K562 (cell line): ENCODE data around the gene CEBPB. TPM values are rescaled to one million over a fixed set of nuclear protein-coding genes. Genes with fewer than 3 reads are reported as not detected.

Experiments
- ATF6 ChIP-seq: sonication (generic); formaldehyde crosslinking; IDR thresholded peaks from 2 replicates; pipeline ENCODE4 v1.4.0; 2020; ENCODE audit warnings: mild to moderate bottlenecking, missing genetic modification reagents
- BCOR ChIP-seq: fragments of 450-650 bp; IDR thresholded peaks from 2 replicates; pipeline ENCODE4 v1.6.1; 2016
- CREB1 ChIP-seq, 2 experiments: sonication (generic) in 1 of 2; formaldehyde crosslinking in 1 of 2; IDR thresholded peaks; 2 replicates each; pipeline versions ENCODE4 v1.6.1 to v1.8.0; 2012 to 2022; ENCODE audit warnings: inconsistent platforms in 1 of 2, mild to moderate bottlenecking in 1 of 2, missing genetic modification reagents in 1 of 2, moderate library complexity in 1 of 2
- HDGF ChIP-seq: fragments of 450-650 bp; IDR thresholded peaks from 2 replicates; pipeline ENCODE4 v1.6.1; 2016
- HMG20A ChIP-seq: fragments of 450-650 bp; formaldehyde crosslinking; conservative IDR thresholded peaks from 2 replicates; pipeline ENCODE4 v1.4.0; 2020; ENCODE audit warnings: mild to moderate bottlenecking, mixed read lengths
- MBD2 ChIP-seq: sonication (generic); IDR thresholded peaks from 2 replicates; pipeline ENCODE4 v1.6.1; 2016; ENCODE audit warnings: low read depth, borderline replicate concordance
- MYNN ChIP-seq, 2 experiments: sonication (generic); formaldehyde crosslinking in 1 of 2; IDR thresholded peaks; 2 replicates each; pipeline versions ENCODE4 v1.5.0 to v1.6.1; 2016 to 2020; ENCODE audit warnings: antibody characterized with exemption in 1 of 2, missing genetic modification reagents in 1 of 2
- NBN ChIP-seq: fragments of 450-650 bp; IDR thresholded peaks from 2 replicates; pipeline ENCODE4 v1.6.1; 2016; ENCODE audit warnings: low read depth, mild to moderate bottlenecking
- PHB ChIP-seq: fragments of 250-450 bp; sonication (Bioruptor Pico); IDR thresholded peaks from 2 replicates; pipeline ENCODE4 v1.5.0; 2021
- POU5F1 ChIP-seq: fragments of 150-350 bp; IDR thresholded peaks from 2 replicates; pipeline ENCODE4 v1.6.1; 2014; ENCODE audit warnings: borderline replicate concordance, low read length, low read depth, mild to moderate bottlenecking; ENCODE audit not compliant: partially characterized antibody
- RBM25 ChIP-seq: fragments of 200-400 bp; formaldehyde crosslinking; IDR thresholded peaks from 2 replicates; pipeline ENCODE4 v1.6.1; 2018; ENCODE audit warnings: low read length, low read depth, moderate library complexity; ENCODE audit not compliant: severe bottlenecking
- SMAD4 ChIP-seq: fragments of 250-450 bp; sonication (Bioruptor Pico); conservative IDR thresholded peaks from 2 replicates; pipeline ENCODE4 v1.8.0; 2021; ENCODE audit warnings: inconsistent platforms, mild to moderate bottlenecking, moderate library complexity
- SMARCE1 ChIP-seq: fragments of 450-650 bp; IDR thresholded peaks from 2 replicates; pipeline ENCODE4 v1.7.1; 2016; ENCODE audit warnings: mild to moderate bottlenecking
- SMC3 ChIP-seq: conservative IDR thresholded peaks from 2 replicates; pipeline ENCODE4 v1.6.1; 2011; ENCODE audit warnings: low read depth, low read length, improper control_type of control experiment; ENCODE audit not compliant: insufficient read depth
- TCFL5 ChIP-seq: fragments of 250-450 bp; sonication (Bioruptor Pico); conservative IDR thresholded peaks from 2 replicates; pipeline ENCODE4 v1.6.1; 2021; ENCODE audit warnings: mild to moderate bottlenecking, moderate library complexity, matching md5 sums
- TFE3 ChIP-seq: fragments of 450-650 bp; formaldehyde crosslinking; IDR thresholded peaks from 2 replicates; pipeline ENCODE4 v1.4.0; 2020; ENCODE audit warnings: mild to moderate bottlenecking, mixed read lengths
- ZNF280B ChIP-seq: fragments of 250-450 bp; sonication (Bioruptor Pico); IDR thresholded peaks from 2 replicates; pipeline ENCODE4 v1.5.1; 2021; ENCODE audit warnings: mild to moderate bottlenecking
- ZNF75A ChIP-seq: fragments of 450-650 bp; formaldehyde crosslinking; IDR thresholded peaks from 2 replicates; pipeline ENCODE4 v1.4.0; 2020; ENCODE audit warnings: mild to moderate bottlenecking
- polyA plus RNA-seq, 8 experiments: library from polyadenylated mRNA; depleted of rRNA in 4 of 8; stranded (reverse) in 5 of 8; unstranded in 3 of 8; fragments of >200 nt; fragmentation: Nextera tagmentation in 2 of 8; fragmentation: Illumina TruSeq in 1 of 8; extraction: Ambion mirVana in 2 of 8; extraction: Trizol in 1 of 8; gene quantifications; 2 replicates each; pipeline versions ENCODE4 v1.2.1 to v1.2.3, GENCODE V29; 2011 to 2014; ENCODE audit warnings: inconsistent platforms in 1 of 8, missing spikeins in 1 of 8
- total RNA-seq, 7 experiments: library from RNA; depleted of rRNA in 6 of 7; stranded (reverse); fragments of >200 nt in 6 of 7; fragmentation: Illumina TruSeq in 2 of 7; extraction: Trizol in 2 of 7; gene quantifications; 2 replicates each; pipeline versions ENCODE4 v1.2.1 to v1.2.3, GENCODE V29; 2011 to 2021; ENCODE audit warnings: low replicate concordance in 1 of 7
- TF ChIP-seq, protein P1 (sequence below): fragments of 250-450 bp; sonication (Bioruptor Pico); IDR thresholded peaks from 2 replicates; pipeline ENCODE4 v1.4.0; 2020; ENCODE audit warnings: mild to moderate bottlenecking, moderate library complexity
- TF ChIP-seq, protein P2 (sequence below): sonication (generic); IDR thresholded peaks from 2 replicates; pipeline ENCODE4 v1.6.1; 2016

The CEBPB gene
- total and polyA plus RNA-seq, 9 of the 15 experiments (the other 6 are each of a cell fraction or from before 2014, with no cell fraction given): 1.2 to 72.6 (median 7.8) TPM

DNA sequence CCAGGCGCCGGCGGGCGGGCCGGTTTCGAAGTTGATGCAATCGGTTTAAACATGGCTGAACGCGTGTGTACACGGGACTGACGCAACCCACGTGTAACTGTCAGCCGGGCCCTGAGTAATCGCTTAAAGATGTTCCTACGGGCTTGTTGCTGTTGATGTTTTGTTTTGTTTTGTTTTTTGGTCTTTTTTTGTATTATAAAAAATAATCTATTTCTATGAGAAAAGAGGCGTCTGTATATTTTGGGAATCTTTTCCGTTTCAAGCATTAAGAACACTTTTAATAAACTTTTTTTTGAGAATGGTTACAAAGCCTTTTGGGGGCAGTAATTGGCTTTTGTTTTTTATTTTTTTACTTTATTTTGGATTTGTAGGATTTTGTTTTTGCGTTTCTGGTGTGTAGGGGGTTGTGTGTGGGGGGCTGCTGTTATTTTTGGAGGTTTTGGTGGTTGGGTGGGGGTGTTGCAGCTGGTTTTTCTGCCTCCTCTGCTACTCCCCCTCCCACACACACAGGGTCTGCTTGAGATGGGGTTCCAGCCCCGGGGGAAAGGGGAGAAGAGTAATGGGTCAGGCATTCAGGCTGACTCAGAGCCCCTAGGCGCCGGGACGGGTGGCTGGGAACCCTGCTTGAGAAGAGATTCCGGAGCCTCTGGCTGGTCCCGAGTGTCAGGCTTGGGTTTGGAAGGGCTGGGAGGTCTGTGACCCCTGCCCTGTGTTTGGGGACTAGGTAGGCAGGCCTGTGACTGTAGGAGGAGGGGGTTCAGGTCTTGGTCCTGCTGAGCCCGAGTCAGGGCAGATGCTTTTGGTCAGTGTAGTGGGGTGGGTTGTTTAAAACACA is 2.0 kb downstream of the CEBPB start (continued):
- TF ChIP-seq, protein P1, sequence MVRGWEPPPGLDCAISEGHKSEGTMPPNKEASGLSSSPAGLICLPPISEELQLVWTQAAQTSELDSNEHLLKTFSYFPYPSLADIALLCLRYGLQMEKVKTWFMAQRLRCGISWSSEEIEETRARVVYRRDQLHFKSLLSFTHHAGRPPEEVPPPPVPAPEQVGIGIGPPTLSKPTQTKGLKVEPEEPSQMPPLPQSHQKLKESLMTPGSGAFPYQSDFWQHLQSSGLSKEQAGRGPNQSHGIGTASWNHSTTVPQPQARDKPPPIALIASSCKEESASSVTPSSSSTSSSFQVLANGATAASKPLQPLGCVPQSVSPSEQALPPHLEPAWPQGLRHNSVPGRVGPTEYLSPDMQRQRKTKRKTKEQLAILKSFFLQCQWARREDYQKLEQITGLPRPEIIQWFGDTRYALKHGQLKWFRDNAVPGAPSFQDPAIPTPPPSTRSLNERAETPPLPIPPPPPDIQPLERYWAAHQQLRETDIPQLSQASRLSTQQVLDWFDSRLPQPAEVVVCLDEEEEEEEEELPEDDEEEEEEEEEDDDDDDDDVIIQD (CRISPR knock-in tag): no peak
- TF ChIP-seq CREB1 (IDR thresholded peaks at IDR 0.05) (no peak), CREB1 (CRISPR knock-in tag; IDR thresholded peaks at IDR 0.05) (no peak), ATF6 (CRISPR knock-in tag) (no peak), ZNF75A (CRISPR knock-in tag) (no peak), TFE3 (no peak), RBM25 (no peak), SMAD4 (CRISPR knock-in tag) (peak; percentile 2; the same call in 1 of the 2 replicates), MYNN (IDR thresholded peaks at IDR 0.05) (no peak), MYNN (CRISPR knock-in tag; IDR thresholded peaks at IDR 0.05) (no peak), POU5F1 (no peak), PHB (CRISPR knock-in tag) (no peak), TCFL5 (CRISPR knock-in tag) (no peak), NBN (0 out of 2 replicates have a peak, but pooled peaks have one; percentile 59), MBD2 (no peak; the same call in 1 of the 2 replicates), HDGF (no peak), ZNF280B (CRISPR knock-in tag) (no peak), BCOR (no peak), HMG20A (CRISPR knock-in tag) (no peak), SMARCE1 (no peak), SMC3 (no peak)
- TF ChIP-seq, protein P2, sequence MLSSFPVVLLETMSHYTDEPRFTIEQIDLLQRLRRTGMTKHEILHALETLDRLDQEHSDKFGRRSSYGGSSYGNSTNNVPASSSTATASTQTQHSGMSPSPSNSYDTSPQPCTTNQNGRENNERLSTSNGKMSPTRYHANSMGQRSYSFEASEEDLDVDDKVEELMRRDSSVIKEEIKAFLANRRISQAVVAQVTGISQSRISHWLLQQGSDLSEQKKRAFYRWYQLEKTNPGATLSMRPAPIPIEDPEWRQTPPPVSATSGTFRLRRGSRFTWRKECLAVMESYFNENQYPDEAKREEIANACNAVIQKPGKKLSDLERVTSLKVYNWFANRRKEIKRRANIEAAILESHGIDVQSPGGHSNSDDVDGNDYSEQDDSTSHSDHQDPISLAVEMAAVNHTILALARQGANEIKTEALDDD: no peak
